OCI-LY3 (cell line): Measurements from ENCODE around the gene ZNF79.

Experiments used
- CTCF ChIP-seq: fragments of 200-600, 300-600 bp; sonication (generic); IDR thresholded peaks from 2 replicates; pipeline ENCODE4 v1.5.1; 2014; ENCODE audit warnings: antibody characterized with exemption, low read length, low read depth
- EZH2phosphoT487 ChIP-seq: fragments of 200-600 bp; shearing (Covaris generic); IDR thresholded peaks from 2 replicates; pipeline ENCODE4 v1.6.1; 2018; ENCODE audit warnings: antibody characterized with exemption, mixed run types, low read depth

- TF ChIP-seq CTCF = no peak
- no peak for TF ChIP-seq EZH2phosphoT487
These were observed 26.1 kb downstream of the ZNF79 start for GRCh38 chr9:127450243-127450760.
